HCT116 (cell line): ENCODE data around the gene CTIF. TPM values are rescaled to one million over a fixed set of nuclear protein-coding genes. Genes with fewer than 3 reads are reported as not detected.

Source experiments
- ATAC-seq: fragments of 200-7000 bp; cut with Tn5 transposase; 2 replicates; pipeline ENCODE4 v1.9.1; 2020; ENCODE audit warnings: mild to moderate bottlenecking, moderate library complexity
- BruUV-seq: library from RNA; stranded (reverse); fragments of 400-500 nt; replicated peaks from 2 replicates; lab custom pipeline; 2021; lab: Mats Ljungman, UMichigan
- CTCF ChIA-PET: fragments of 300-600 bp; sonication (Branson Sonifier 250); formaldehyde crosslinking; loops from one replicate; lab custom pipeline; 2021; ENCODE audit warnings: antibody characterized with exemption; lab: Charles Lee
- POLR2A ChIA-PET: fragments of 300-600, 350-600 bp; sonication (Branson Sonifier 250); formaldehyde crosslinking; loops from one replicate; lab custom pipeline; 2021; ENCODE audit warnings: antibody characterized with exemption; lab: Charles Lee
- RAD21 ChIA-PET, 2 experiments: fragments of 300-600 bp; sonication (Branson Sonifier 250); formaldehyde crosslinking; loops; one replicate each; lab custom pipeline; 2023; ENCODE audit warnings: low total read pairs in 2 of 2; ENCODE audit not compliant: uncharacterized antibody in 2 of 2, unreplicated experiment in 2 of 2, low non-redundant PET in 1 of 2; lab: Charles Lee
- DNase-seq: peaks from one replicate; pipeline ENCODE4 v3.0.0-alpha.2; 2010; ENCODE audit warnings: low read depth, low spot score
- H2AFZ ChIP-seq: fragments of 200-600 bp; shearing (Covaris generic), sonication (generic); 2 replicates; pipeline ENCODE4 v1.6.1; 2017; ENCODE audit warnings: low read depth, mixed run types, mixed read lengths, antibody characterized with exemption, low read length; ENCODE audit not compliant: poor library complexity, severe bottlenecking
- H3K27ac ChIP-seq: 2 replicates; pipeline ENCODE4 v1.5.1; 2012; ENCODE audit warnings: low read depth, low read length
- H3K27me3 ChIP-seq: fragments of 200-600 bp; sonication (generic); 2 replicates; pipeline ENCODE4 v1.6.1; 2016; ENCODE audit warnings: mixed run types, low read length, mixed read lengths; ENCODE audit not compliant: insufficient read depth
- H3K36me3 ChIP-seq, 2 experiments: fragments of 200-500 bp in 1 of 2; fragments of 200-600 bp in 1 of 2; sonication (Bioruptor generic) in 1 of 2; sonication (generic) in 1 of 2; 2 replicates each; pipeline versions ENCODE4 v1.5.1 to v1.6.1; 2014 to 2016; ENCODE audit warnings: low read length in 2 of 2, inconsistent platforms in 1 of 2, mixed read lengths in 1 of 2, mixed run types in 1 of 2; ENCODE audit not compliant: insufficient read depth in 2 of 2, control insufficient read depth in 1 of 2
- H3K4me1 ChIP-seq, 2 experiments: fragments of 200-600 bp in 1 of 2; sonication (generic) in 1 of 2; 2 replicates each; pipeline versions ENCODE4 v1.5.1 to v1.6.1; 2012 to 2017; ENCODE audit warnings: low read length in 2 of 2, inconsistent platforms in 1 of 2, mild to moderate bottlenecking in 1 of 2, mixed read lengths in 1 of 2, mixed run types in 1 of 2, moderate library complexity in 1 of 2; ENCODE audit not compliant: insufficient read depth in 2 of 2, control insufficient read depth in 1 of 2
- H3K4me2 ChIP-seq: fragments of 200-600 bp; sonication (generic); 2 replicates; pipeline ENCODE4 v1.6.1; 2017; ENCODE audit warnings: mixed run types, low read length, mixed read lengths
- H3K4me3 ChIP-seq, 2 experiments: fragments of 200-600 bp in 1 of 2; sonication (generic) in 1 of 2; replicated peaks in 1 of 2; 2 replicates each; pipeline ENCODE4 v1.5.1; 2011 to 2016; ENCODE audit warnings: low read length in 2 of 2, control low read depth in 1 of 2, low read depth in 1 of 2, mild to moderate bottlenecking in 1 of 2, mixed read lengths in 1 of 2, mixed run types in 1 of 2
- H3K79me2 ChIP-seq: fragments of 200-600 bp; sonication (generic); 2 replicates; pipeline ENCODE4 v1.6.1; 2017; ENCODE audit warnings: mild to moderate bottlenecking, mixed run types, low read length, moderate library complexity, mixed read lengths; ENCODE audit not compliant: insufficient read depth
- H3K9ac ChIP-seq: fragments of 200-600 bp; sonication (generic); 2 replicates; pipeline ENCODE4 v1.6.1; 2016; ENCODE audit warnings: low read length, mixed read lengths
- H3K9me2 ChIP-seq: fragments of 200-600 bp; sonication (generic), shearing (Covaris generic); 2 replicates; pipeline ENCODE4 v1.6.1; 2017; ENCODE audit warnings: mixed run types, mild to moderate bottlenecking, moderate library complexity; ENCODE audit not compliant: insufficient read depth
- H3K9me3 ChIP-seq, 2 experiments: fragments of 200-500 bp in 1 of 2; fragments of 200-600 bp in 1 of 2; sonication (Bioruptor generic) in 1 of 2; sonication (generic) in 1 of 2; 2 replicates each; pipeline ENCODE4 v1.6.1; 2014 to 2017; ENCODE audit warnings: low read length in 2 of 2, mixed read lengths in 2 of 2, inconsistent platforms in 1 of 2, low read depth in 1 of 2, mild to moderate bottlenecking in 1 of 2, mixed run types in 1 of 2, moderate library complexity in 1 of 2; ENCODE audit not compliant: control insufficient read depth in 1 of 2, insufficient read depth in 1 of 2
- H4K20me1 ChIP-seq: fragments of 200-600 bp; sonication (generic), shearing (Covaris generic); 2 replicates; pipeline ENCODE4 v1.6.1; 2017; ENCODE audit warnings: mixed run types, mild to moderate bottlenecking, moderate library complexity; ENCODE audit not compliant: insufficient read depth
- ATF3 ChIP-seq: IDR thresholded peaks from 2 replicates; pipeline ENCODE4 v1.6.1; 2012
- EGR1 ChIP-seq: IDR thresholded peaks from 2 replicates; pipeline ENCODE4 v1.6.1; 2012; ENCODE audit warnings: low read depth
- FOSL1 ChIP-seq: IDR thresholded peaks from 2 replicates; pipeline ENCODE4 v1.6.1; 2012; ENCODE audit warnings: low read depth
- POLR2A ChIP-seq: IDR thresholded peaks from 2 replicates; pipeline ENCODE4 v1.7.0; 2011; ENCODE audit warnings: borderline replicate concordance; ENCODE audit not compliant: insufficient read depth, insufficient read length; ENCODE audit errors: extremely low read depth
- RAD21 ChIP-seq: IDR thresholded peaks from 2 replicates; pipeline ENCODE4 v1.6.1; 2012; ENCODE audit warnings: low read depth, mild to moderate bottlenecking
- YY1 ChIP-seq: IDR thresholded peaks from 2 replicates; pipeline ENCODE4 v1.6.1; 2011; ENCODE audit warnings: low read length, low read depth, moderate library complexity, mild to moderate bottlenecking; ENCODE audit not compliant: insufficient replicate concordance; ENCODE audit errors: extremely low read depth
- ZBTB33 ChIP-seq: IDR thresholded peaks from 2 replicates; pipeline ENCODE4 v1.6.1; 2011; ENCODE audit warnings: mild to moderate bottlenecking, low read length, moderate library complexity; ENCODE audit not compliant: insufficient replicate concordance; ENCODE audit errors: extremely low read depth
- intact Hi-C: fragments of 100-400 bp; cut with micrococcal nuclease; formaldehyde crosslinking; loops from 2 replicates; pipeline ENCODE4 v1.10.0; 2022
- total RNA-seq: library from RNA; stranded (reverse); gene quantifications from one replicate; pipeline ENCODE4 v1.2.1, GENCODE V29; 2021; ENCODE audit not compliant: unreplicated experiment
- TF ChIP-seq, protein P1 (sequence below): IDR thresholded peaks from 2 replicates; pipeline ENCODE4 v1.6.1; 2012
- TF ChIP-seq, protein P2 (sequence below): IDR thresholded peaks from 2 replicates; pipeline ENCODE4 v1.6.1; 2012; ENCODE audit warnings: low read depth
- TF ChIP-seq, protein P3 (sequence below), 3 experiments: fragments of 200-600 bp in 1 of 3; sonication (generic) in 1 of 3; IDR thresholded peaks in 2 of 3; conservative IDR thresholded peaks in 1 of 3; 2 replicates each; pipeline ENCODE4 v1.5.1; 2012 to 2017; ENCODE audit warnings: low read depth in 2 of 3, low read length in 2 of 3, antibody characterized with exemption in 1 of 3, borderline replicate concordance in 1 of 3, control low read depth in 1 of 3, mild to moderate bottlenecking in 1 of 3, mixed read lengths in 1 of 3, mixed run types in 1 of 3, moderate library complexity in 1 of 3; ENCODE audit not compliant: insufficient read depth in 1 of 3

CTIF gene
- total RNA-seq, 1 experiment from 2014 or later = 19.7 TPM

GRCh38 chr18:48745293-48745692 lies 206.5 kb downstream of the CTIF start:
- no peak overlapping the region for H2AFZ ChIP-seq
- H3K9me2 ChIP-seq = no peaks in the 10 kb centered on the region
- H3K79me2 ChIP-seq = no peaks in the 10 kb centered on the region
- H3K4me3 ChIP-seq = no peak overlapping the region
- no TSS peak for BruUV-seq
- H3K36me3 ChIP-seq = no peaks in the 10 kb centered on the region
- no peaks in the 10 kb centered on the region for H4K20me1 ChIP-seq
- no peak overlapping the region for H3K4me2 ChIP-seq
- TF ChIP-seq, protein P1, sequence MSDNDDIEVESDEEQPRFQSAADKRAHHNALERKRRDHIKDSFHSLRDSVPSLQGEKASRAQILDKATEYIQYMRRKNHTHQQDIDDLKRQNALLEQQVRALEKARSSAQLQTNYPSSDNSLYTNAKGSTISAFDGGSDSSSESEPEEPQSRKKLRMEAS = no peak
- no peak for TF ChIP-seq ZBTB33
- TF ChIP-seq YY1 = no peak
- TF ChIP-seq, protein P2, sequence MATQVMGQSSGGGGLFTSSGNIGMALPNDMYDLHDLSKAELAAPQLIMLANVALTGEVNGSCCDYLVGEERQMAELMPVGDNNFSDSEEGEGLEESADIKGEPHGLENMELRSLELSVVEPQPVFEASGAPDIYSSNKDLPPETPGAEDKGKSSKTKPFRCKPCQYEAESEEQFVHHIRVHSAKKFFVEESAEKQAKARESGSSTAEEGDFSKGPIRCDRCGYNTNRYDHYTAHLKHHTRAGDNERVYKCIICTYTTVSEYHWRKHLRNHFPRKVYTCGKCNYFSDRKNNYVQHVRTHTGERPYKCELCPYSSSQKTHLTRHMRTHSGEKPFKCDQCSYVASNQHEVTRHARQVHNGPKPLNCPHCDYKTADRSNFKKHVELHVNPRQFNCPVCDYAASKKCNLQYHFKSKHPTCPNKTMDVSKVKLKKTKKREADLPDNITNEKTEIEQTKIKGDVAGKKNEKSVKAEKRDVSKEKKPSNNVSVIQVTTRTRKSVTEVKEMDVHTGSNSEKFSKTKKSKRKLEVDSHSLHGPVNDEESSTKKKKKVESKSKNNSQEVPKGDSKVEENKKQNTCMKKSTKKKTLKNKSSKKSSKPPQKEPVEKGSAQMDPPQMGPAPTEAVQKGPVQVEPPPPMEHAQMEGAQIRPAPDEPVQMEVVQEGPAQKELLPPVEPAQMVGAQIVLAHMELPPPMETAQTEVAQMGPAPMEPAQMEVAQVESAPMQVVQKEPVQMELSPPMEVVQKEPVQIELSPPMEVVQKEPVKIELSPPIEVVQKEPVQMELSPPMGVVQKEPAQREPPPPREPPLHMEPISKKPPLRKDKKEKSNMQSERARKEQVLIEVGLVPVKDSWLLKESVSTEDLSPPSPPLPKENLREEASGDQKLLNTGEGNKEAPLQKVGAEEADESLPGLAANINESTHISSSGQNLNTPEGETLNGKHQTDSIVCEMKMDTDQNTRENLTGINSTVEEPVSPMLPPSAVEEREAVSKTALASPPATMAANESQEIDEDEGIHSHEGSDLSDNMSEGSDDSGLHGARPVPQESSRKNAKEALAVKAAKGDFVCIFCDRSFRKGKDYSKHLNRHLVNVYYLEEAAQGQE = no peak
- TF ChIP-seq EGR1 = no peak
- TF ChIP-seq FOSL1 = no peak
- TF ChIP-seq, protein P3, sequence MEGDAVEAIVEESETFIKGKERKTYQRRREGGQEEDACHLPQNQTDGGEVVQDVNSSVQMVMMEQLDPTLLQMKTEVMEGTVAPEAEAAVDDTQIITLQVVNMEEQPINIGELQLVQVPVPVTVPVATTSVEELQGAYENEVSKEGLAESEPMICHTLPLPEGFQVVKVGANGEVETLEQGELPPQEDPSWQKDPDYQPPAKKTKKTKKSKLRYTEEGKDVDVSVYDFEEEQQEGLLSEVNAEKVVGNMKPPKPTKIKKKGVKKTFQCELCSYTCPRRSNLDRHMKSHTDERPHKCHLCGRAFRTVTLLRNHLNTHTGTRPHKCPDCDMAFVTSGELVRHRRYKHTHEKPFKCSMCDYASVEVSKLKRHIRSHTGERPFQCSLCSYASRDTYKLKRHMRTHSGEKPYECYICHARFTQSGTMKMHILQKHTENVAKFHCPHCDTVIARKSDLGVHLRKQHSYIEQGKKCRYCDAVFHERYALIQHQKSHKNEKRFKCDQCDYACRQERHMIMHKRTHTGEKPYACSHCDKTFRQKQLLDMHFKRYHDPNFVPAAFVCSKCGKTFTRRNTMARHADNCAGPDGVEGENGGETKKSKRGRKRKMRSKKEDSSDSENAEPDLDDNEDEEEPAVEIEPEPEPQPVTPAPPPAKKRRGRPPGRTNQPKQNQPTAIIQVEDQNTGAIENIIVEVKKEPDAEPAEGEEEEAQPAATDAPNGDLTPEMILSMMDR (IDR thresholded peaks at IDR 0.05 in 2 of 3, conservative IDR thresholded peaks at IDR 0.05 in 1 of 3; ENCODE audit: borderline replicate concordance in 1 of 3, insufficient read depth in 1 of 3, low read depth in 2 of 3, low read length in 2 of 3) = no peak
- no peak for TF ChIP-seq RAD21
- TF ChIP-seq ATF3 = no peak
- no peak for TF ChIP-seq POLR2A
- ChIA-PET CTCF (no interaction called here), RAD21 (interaction anchor here in 1 of 2 experiments (0.7 kb wide), 1 partner anchor 270 kb away, joined by 3 read pairs; no protein-coding TSS in a partner anchor), POLR2A (no interaction called here)
- H3K9me3 ChIP-seq = no peaks in the 10 kb centered on the region
- H3K9ac ChIP-seq = no peak overlapping the region
- H3K4me1 ChIP-seq = peaks cover 0 to 7% of the 10 kb centered on the region in 2 experiments; a peak in 1 of 4 replicates
- intact Hi-C loops = no loop called here
- H3K27ac ChIP-seq = no peak overlapping the region
- DNase-seq (no peak), ATAC-seq (no peak)
- H3K27me3 ChIP-seq = no peaks in the 10 kb centered on the region
